Measurements from ENCODE around the gene PAK3.

GRCh38 chrX:111110098-111110775 is 14.2 kb downstream of the PAK3 start:
- TF ChIP-seq POLR2A (IDR thresholded peaks at IDR 0.05; ENCODE audit: low read depth) (no peak), POLR2AphosphoS5 (IDR thresholded peaks at IDR 0.05) (no peak), EP300 (IDR thresholded peaks at IDR 0.05) (no peak)
- TF ChIP-seq, protein P1, sequence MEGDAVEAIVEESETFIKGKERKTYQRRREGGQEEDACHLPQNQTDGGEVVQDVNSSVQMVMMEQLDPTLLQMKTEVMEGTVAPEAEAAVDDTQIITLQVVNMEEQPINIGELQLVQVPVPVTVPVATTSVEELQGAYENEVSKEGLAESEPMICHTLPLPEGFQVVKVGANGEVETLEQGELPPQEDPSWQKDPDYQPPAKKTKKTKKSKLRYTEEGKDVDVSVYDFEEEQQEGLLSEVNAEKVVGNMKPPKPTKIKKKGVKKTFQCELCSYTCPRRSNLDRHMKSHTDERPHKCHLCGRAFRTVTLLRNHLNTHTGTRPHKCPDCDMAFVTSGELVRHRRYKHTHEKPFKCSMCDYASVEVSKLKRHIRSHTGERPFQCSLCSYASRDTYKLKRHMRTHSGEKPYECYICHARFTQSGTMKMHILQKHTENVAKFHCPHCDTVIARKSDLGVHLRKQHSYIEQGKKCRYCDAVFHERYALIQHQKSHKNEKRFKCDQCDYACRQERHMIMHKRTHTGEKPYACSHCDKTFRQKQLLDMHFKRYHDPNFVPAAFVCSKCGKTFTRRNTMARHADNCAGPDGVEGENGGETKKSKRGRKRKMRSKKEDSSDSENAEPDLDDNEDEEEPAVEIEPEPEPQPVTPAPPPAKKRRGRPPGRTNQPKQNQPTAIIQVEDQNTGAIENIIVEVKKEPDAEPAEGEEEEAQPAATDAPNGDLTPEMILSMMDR (IDR thresholded peaks at IDR 0.05): no peak

All from esophagus muscularis mucosa (tissue), 4 donors.